CD4-positive, alpha-beta T cell treated with Interleukin-6 for 4 hours (primary cell): ENCODE data around the gene CHST2.
A peak's percentile ranks its signal among the peaks of the same experiment; 100 is the strongest.

Source experiments
- DNase-seq: peaks from one replicate; pipeline ENCODE4 v3.0.0-alpha.2; 2020; ENCODE audit warnings: mixed read lengths

CHST2 gene

DNA sequence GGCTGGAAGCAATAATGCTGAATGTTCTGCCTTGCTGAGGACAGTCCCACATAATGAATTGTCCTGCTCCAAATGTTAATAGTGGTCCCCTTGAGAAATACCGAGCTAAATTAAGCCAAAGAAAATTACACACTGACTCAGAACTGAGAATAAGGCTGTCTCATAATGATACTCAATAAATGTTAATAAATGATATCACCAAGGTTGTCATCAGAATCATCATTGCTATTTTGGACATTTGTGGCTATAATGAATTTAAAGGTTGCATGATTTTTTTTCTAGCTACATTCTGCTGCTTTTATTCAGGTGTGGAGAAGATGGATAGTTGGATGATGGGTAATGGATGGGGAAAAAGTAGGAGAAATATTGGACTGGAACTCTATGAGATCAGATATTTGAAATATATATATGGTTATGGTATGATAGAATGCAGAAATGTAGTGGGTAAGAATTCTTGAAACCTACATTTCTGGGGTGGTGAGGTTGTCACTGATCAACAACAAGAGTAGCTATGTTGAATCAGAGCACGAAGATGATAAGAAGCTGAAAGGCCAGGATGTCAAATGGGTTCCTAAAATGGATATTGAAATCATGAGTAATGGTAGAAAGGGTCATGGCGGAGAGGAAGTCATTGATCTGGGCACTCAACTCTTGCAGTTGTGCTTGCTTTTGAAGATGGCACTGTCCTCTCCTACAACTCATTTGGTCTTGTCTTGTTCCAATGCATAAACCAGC lies 12.8 kb downstream of the CHST2 start:
- no peak for DNase-seq

DNA sequence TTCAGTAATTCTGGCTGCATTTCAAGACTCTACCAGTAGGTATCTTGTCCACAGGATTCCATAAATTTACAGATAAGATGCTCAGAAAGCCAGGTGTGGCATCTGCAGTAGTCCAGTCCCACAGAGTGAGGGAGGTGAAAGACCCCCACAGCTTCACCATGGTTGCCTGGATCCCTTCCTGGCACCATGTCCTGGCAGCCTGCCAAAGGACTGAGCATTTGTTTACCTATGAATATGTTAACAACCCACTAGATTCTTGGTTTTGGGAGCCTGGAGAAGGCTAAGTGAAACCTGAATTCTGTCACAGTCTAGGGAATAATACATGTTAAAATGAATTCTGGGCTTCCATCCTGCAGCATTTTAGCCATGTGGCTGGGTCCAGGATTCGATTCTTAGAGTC lies 14.9 kb downstream of the CHST2 start:
- no peak for DNase-seq

- no peak for DNase-seq
These were observed 15.6 kb downstream of the CHST2 start for GRCh38 chr3:143135150-143135549.

DNA sequence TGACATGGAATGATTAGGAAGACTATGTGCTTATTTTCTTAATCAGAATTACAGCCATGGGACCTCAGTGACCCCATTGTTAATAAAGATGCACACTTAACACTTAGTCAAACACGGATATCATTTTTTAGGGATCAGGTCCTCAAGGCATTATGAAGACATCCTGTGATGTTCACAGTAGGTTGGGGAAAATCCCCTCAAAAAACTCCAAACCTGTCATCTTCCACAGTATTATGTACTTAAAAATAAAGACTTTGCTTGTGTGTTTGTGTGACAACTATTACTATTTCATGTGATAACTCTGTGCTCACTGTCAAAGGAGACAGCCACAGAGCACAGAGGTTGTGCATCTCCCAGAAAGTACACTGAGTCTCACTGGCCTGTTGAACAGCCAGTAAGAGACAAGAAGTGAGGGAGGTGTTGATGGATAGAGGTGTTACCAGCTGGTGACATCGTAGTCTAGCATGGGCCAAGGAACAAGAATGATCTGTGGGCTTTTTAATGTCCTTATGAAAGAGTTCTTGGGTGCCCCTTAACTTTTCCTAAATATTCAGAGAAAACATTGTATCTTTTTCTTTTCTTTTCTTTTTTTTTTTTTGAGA lies 18.0 kb downstream of the CHST2 start:
- no peak for DNase-seq

DNA sequence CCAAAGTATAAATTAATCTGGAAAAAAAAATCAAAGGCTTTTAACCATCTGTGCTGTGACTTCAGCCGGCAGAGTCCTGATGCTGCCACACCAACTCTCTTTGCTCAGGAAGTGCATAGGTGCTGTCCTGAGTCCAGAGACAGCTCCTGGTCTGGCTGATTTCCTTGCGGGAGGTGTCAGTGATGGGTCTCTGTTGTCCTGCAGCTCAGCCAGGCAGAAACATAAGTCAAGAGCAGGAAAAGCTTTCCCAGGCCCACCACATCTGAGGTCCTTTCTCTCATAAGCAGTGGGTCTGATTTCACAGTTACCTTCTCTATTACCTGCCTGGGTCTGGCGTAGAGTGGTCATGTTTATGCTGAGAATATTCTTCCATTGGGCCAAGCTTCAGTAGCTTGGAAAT lies 19.4 kb downstream of the CHST2 start:
- DNase-seq = no peak

DNA sequence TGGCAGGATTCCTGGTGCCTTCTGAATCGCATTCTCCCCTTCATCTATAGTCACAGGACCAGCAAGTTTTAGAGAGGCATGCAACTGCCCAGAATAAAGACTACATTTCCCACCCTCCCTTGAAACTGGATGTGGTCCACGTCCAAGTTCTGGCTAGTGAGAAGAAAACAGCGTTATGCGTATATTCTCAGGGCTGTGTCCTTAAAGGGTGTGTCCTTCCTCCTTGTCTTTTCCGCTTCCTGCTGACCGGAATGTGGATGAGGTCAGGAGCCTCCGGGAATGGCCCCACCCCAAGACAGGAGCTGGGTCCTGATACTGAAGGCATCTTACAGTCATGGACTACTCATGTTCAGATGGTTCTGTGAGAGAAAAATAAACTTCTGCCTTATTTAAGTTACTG lies 20.2 kb downstream of the CHST2 start:
- DNase-seq = no peak

DNA sequence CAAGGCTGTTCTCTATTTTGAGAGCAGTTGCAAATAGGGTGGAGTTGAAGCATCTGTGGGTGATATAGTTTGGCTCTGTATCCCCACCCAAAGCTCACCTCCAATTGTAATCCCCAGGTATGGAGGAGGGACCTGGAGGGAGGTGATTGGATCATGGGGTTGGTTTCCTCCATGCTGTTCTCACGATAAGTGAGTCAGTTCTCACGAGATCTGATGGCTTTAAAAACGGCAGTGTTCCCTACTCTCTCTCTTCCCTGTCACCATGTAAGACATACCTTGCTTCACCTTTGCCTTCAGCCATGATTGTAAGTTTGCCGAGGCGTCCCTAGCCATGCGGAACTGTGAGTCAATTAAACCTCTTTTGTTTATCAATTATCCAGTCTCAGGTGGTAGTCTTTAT lies 21.0 kb downstream of the CHST2 start:
- DNase-seq = no peak

DNA sequence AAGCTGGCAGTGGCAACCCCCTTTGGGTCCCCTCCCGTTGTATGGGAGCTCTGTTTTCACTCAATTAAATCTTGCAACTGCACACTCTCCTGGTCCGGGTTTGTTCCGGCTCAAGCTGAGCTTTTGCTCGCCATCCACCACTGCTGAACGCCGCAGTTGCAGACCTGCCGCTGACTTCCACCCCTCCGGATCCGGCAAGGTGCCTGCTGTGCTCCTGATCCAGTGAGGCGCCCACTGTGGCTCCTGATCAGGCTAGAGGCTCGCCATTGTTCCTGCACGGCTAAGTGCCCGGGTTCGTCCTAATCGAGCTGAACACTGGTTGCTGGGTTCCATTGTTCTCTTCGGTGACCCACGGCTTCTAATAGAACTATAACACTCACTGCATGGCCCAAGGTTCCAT lies 22.8 kb downstream of the CHST2 start:
- DNase-seq = no peak

- DNase-seq = no peak
These were observed 26.3 kb downstream of the CHST2 start for GRCh38 chr3:143145906-143146305.

- no peak for DNase-seq
These were observed 27.1 kb downstream of the CHST2 start for GRCh38 chr3:143146486-143147274.

DNA sequence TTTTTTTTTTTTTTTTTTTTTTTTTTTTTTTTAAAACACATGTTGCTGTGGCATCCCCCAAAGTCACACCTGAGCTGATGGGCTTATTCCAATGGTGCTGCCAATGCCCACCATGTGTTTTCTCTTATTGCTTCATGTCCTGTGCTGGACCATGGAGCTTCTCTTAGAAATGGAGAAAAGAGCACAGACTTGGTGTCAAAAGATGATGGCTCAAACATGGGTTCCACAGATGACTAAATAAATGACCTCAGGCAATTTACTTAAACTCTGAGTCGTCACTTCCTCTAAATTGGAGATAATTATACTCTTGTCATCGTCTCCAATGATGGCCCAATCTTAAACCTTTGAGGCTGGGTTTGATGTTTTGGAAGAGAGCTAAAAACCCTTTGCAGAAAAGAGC lies 28.1 kb downstream of the CHST2 start:
- DNase-seq = no peak

GRCh38 chr3:143150071-143150470 lies 30.5 kb downstream of the CHST2 start:
- DNase-seq = no peak

- DNase-seq = no peak
These were observed 31.6 kb downstream of the CHST2 start for GRCh38 chr3:143151004-143151731.

DNA sequence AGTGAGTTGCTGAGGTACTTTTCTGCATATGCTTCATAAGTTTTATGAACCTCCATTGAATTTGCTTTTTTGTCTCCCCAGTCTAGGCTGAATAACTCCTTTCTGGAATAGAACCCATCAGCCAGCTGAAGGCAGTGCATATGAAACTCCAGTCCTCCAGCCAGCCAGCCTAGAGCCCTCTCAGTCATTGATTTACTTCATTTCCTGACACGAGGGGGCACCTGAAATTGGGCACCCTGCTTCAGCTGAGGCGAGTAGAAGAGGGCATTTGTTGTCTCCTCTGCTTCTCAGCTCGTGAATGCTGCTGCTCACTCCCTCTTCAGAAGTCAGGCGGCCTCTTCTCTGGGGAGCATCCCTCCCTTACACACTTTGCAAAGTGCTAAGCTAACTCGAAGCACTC lies 32.5 kb downstream of the CHST2 start:
- DNase-seq = peak; percentile 32

GRCh38 chr3:143155756-143156155 lies 36.2 kb downstream of the CHST2 start:
- no peak for DNase-seq

- DNase-seq = no peak
These were observed 38.7 kb downstream of the CHST2 start for GRCh38 chr3:143158014-143158988.

GRCh38 chr3:143160437-143160836 lies 40.9 kb downstream of the CHST2 start:
- DNase-seq = no peak

DNA sequence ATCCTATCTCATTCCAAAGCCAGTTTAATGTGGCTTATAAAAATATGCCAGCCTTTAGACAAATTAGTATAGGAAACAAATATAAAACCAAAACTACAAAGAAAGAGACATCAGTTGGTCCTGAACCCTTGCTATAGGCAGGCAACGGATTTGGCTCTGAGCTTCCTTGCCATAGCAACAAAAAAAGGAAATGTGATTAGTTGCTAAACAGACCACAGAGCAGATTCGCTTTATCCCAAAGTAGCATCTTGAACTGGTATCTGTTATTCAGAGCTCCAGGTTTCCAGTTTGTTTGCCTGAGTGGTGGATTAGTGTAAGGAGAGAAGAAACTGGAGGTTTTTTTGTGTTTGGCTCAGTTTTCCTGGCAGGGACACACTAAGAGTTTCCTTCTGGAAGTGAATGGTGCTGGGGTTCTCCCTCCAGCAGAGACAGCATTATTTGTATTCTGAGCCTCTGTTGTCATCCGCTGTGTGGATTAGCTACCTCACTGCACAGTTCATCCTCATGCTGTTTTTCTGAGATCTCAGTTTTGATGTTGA lies 44.1 kb downstream of the CHST2 start:
- no peak for DNase-seq

DNA sequence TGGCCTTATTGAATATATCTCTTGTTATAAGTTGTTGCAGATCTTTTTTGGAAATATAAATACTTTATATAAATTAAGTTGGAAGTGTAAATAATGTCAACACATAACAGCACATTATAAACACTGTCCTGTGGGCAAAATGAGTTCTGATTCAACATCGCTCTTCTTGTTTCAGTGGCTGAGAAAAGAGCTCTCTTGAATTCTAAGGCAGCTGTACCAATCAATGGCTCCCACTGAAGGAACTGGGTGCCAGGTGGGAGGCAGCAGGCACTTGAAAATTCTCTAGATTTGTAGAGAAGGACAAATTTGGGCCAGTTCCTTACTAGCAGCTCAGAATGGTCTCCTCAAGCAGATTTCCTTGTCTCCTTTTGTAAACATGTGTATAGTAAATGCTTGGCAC lies 45.6 kb downstream of the CHST2 start:
- DNase-seq = no peak

DNA sequence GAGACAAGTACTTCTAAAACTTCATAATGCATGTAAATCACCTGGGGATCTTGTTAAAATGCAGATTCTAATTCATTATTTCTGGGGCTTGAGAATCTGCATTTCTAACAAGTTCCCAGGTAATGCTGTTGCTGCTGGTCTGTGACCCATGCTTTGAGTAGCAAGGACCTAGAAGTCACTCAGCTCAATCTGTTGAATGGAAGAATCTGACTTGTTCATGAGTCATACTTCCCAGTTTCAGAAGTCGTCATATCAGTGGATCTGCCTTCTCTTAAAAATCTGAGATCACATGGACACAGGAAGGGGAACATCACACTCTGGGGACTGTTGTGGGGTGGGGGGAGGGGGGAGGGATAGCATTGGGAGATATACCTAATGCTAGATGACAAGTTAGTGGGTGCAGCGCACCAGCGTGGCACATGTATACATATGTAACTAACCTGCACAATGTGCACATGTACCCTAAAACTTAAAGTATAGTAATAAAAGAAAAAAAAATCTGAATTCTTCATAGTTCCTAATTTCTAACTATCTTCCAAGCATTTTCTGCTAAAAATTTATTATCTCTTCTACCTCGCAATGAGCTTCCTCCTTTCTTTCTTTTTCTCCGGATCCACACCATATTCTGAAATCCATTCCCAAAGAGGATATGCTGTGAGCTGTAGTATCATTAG lies 46.2 kb downstream of the CHST2 start:
- peak; percentile 22 for DNase-seq

- no peak for DNase-seq
These were observed 46.8 kb downstream of the CHST2 start for GRCh38 chr3:143166376-143166775.
